Stimulated activated CD8-positive, alpha-beta memory T cell treated with anti-CD3 and anti-CD28 coated beads, Interleukin-12 subunit alpha, Interleukin-12 subunit beta, amount 100 ng/mL, for 24 hours (primary cell): ENCODE data around the gene FLNC.

ENCODE experiments used
- DNase-seq: peaks from one replicate; pipeline ENCODE4 v3.0.0-alpha.2; 2020; ENCODE audit errors: extremely low read depth

FLNC gene

GRCh38 chr7:128830231-128831177 is at the start of gene FLNC:
Gene FLNC (plus strand): TSS chr7:128830406. CDS start chr7:128830638, 232 bp downstream.
- no peak for DNase-seq

- no peak for DNase-seq
These were observed 49.1 kb upstream of the FLNC start for GRCh38 chr7:128781126-128781525.

- DNase-seq, result no peak
These were observed 48.4 kb upstream of the FLNC start for GRCh38 chr7:128781851-128782250.

- no peak for DNase-seq
These were observed 46.9 kb upstream of the FLNC start for GRCh38 chr7:128783143-128783861.

GRCh38 chr7:128785738-128786137 is 44.5 kb upstream of the FLNC start:
- DNase-seq, result no peak

GRCh38 chr7:128788446-128789412 is 41.5 kb upstream of the FLNC start:
- no peak for DNase-seq

- no peak for DNase-seq
These were observed 39.7 kb upstream of the FLNC start for GRCh38 chr7:128790315-128791041.

- peak; percentile 52 for DNase-seq
These were observed 38.9 kb upstream of the FLNC start, which contains the start of gene CCDC136 for GRCh38 chr7:128791121-128791971. Gene CCDC136 (plus strand): TSS chr7:128791968. CDS start chr7:128792412, 444 bp downstream.

- DNase-seq, result no peak
These were observed 38.3 kb upstream of the FLNC start for GRCh38 chr7:128791972-128792327.

GRCh38 chr7:128792471-128793180 is 37.6 kb upstream of the FLNC start:
- DNase-seq, result no peak

- DNase-seq, result no peak
These were observed 37.0 kb upstream of the FLNC start for GRCh38 chr7:128793181-128793547.

GRCh38 chr7:128794020-128794419 is 36.2 kb upstream of the FLNC start:
- DNase-seq, result no peak

- DNase-seq, result no peak
These were observed 35.8 kb upstream of the FLNC start for GRCh38 chr7:128794436-128794835.

- no peak for DNase-seq
These were observed 35.1 kb upstream of the FLNC start for GRCh38 chr7:128795129-128795528.

GRCh38 chr7:128796327-128796726 is 33.9 kb upstream of the FLNC start:
- DNase-seq, result no peak

GRCh38 chr7:128799451-128799850 is 30.8 kb upstream of the FLNC start:
- DNase-seq, result no peak

- no peak for DNase-seq
These were observed 29.6 kb upstream of the FLNC start for GRCh38 chr7:128800567-128800966.

GRCh38 chr7:128801003-128801402 is 29.2 kb upstream of the FLNC start:
- DNase-seq, result no peak

GRCh38 chr7:128801667-128802418 is 28.4 kb upstream of the FLNC start:
- no peak for DNase-seq
